GM23248 (cell line): ENCODE measurements around the gene FBH1. TPM values are rescaled to one million over a fixed set of nuclear protein-coding genes. Genes with fewer than 3 reads are reported as not detected.
"Not testable (repeated sequence)": the region's sequence is repeated elsewhere in the genome, so short reads cannot be mapped to it uniquely, and the experiment has no call there.

ENCODE experiments used
- DNase-seq: peaks from one replicate; pipeline ENCODE4 v3.0.0-alpha.2; 2015
- H2AFZ ChIP-seq: fragments of 200-600 bp; sonication (generic); 2 replicates; pipeline ENCODE4 v1.6.1; 2016; ENCODE audit warnings: antibody characterized with exemption
- H3F3A ChIP-seq: fragments of 200-600 bp; sonication (generic); 2 replicates; pipeline ENCODE4 v1.6.1; 2016; ENCODE audit warnings: mild to moderate bottlenecking, antibody characterized with exemption, mixed run types; ENCODE audit not compliant: insufficient read depth
- H3K27ac ChIP-seq: fragments of 200-600 bp; sonication (generic); 2 replicates; pipeline ENCODE4 v1.5.1; 2016; ENCODE audit warnings: mild to moderate bottlenecking
- H3K27me3 ChIP-seq: fragments of 200-600 bp; sonication (generic); replicated peaks from 2 replicates; pipeline ENCODE4 v1.6.1; 2016; ENCODE audit warnings: mild to moderate bottlenecking; ENCODE audit not compliant: insufficient read depth
- H3K36me3 ChIP-seq: fragments of 200-600 bp; sonication (generic); 2 replicates; pipeline ENCODE4 v1.6.1; 2016; ENCODE audit warnings: low read depth, mild to moderate bottlenecking
- H3K4me1 ChIP-seq: fragments of 200-600 bp; sonication (generic); 2 replicates; pipeline ENCODE4 v1.6.1; 2016; ENCODE audit warnings: mild to moderate bottlenecking; ENCODE audit not compliant: insufficient read depth
- H3K4me2 ChIP-seq: fragments of 200-600 bp; sonication (generic); one replicate; pipeline ENCODE4 v1.6.1; 2016; ENCODE audit warnings: mild to moderate bottlenecking; ENCODE audit not compliant: unreplicated experiment
- H3K4me3 ChIP-seq: fragments of 200-600 bp; sonication (generic); 2 replicates; pipeline ENCODE4 v1.5.1; 2016; ENCODE audit warnings: mild to moderate bottlenecking
- H3K79me2 ChIP-seq: fragments of 200-600 bp; sonication (generic); 2 replicates; pipeline ENCODE4 v1.6.1; 2016; ENCODE audit warnings: mild to moderate bottlenecking; ENCODE audit not compliant: insufficient read depth
- H3K9ac ChIP-seq: fragments of 200-600 bp; sonication (generic); 2 replicates; pipeline ENCODE4 v1.6.1; 2016; ENCODE audit warnings: mild to moderate bottlenecking
- H3K9me2 ChIP-seq: fragments of 200-600 bp; sonication (generic); 2 replicates; pipeline ENCODE4 v1.6.1; 2016; ENCODE audit warnings: mixed run types, mild to moderate bottlenecking, moderate library complexity; ENCODE audit not compliant: insufficient read depth
- H3K9me3 ChIP-seq: fragments of 200-600 bp; sonication (generic); one replicate; pipeline ENCODE4 v1.6.1; 2017; ENCODE audit warnings: low read depth
- H4K20me1 ChIP-seq: fragments of 200-600 bp; sonication (generic); 2 replicates; pipeline ENCODE4 v1.6.0; 2016; ENCODE audit not compliant: insufficient read depth
- EZH2 ChIP-seq: fragments of 200-600 bp; sonication (generic); IDR thresholded peaks from 2 replicates; pipeline ENCODE4 v1.6.1; 2018; ENCODE audit warnings: antibody characterized with exemption, mild to moderate bottlenecking; ENCODE audit not compliant: insufficient read depth, poor library complexity, severe bottlenecking
- EZH2phosphoT487 ChIP-seq: fragments of 200-600 bp; sonication (generic); IDR thresholded peaks from 2 replicates; pipeline ENCODE4 v1.6.1; 2018; ENCODE audit warnings: antibody characterized with exemption, moderate library complexity, mild to moderate bottlenecking, low read depth; ENCODE audit not compliant: insufficient read depth
- WGBS, 2 experiments: methylation state at CpG; one replicate each; pipeline ENCODE4 v1.1.6; 2015 to 2017; ENCODE audit warnings: low lambda C conversion rate in 2 of 2, low coverage in 1 of 2; ENCODE audit errors: missing lambda C conversion rate in 2 of 2; 5-methylcytosine and 5-hydroxymethylcytosine counted together
- in situ Hi-C: fragments of 300-500 bp; cut with MboI; formaldehyde crosslinking; loops from 2 replicates; pipeline ENCODE4 v1.15.0; 2020
- polyA plus RNA-seq: library from polyadenylated mRNA; unstranded; fragments of >200 nt; fragmentation: Nextera tagmentation; extraction: Ambion mirVana; gene quantifications from 2 replicates; pipeline ENCODE4 v1.2.1, GENCODE V29; 2016
- total RNA-seq: library from RNA; depleted of rRNA; stranded (reverse); fragments of >200 nt; shearing (Covaris generic); gene quantifications from 2 replicates; pipeline ENCODE4 v1.2.3, GENCODE V29; 2014

FBH1 gene
- total and polyA plus RNA-seq, 2 experiments from 2014 or later, result 66.4 to 79.3 TPM

DNA sequence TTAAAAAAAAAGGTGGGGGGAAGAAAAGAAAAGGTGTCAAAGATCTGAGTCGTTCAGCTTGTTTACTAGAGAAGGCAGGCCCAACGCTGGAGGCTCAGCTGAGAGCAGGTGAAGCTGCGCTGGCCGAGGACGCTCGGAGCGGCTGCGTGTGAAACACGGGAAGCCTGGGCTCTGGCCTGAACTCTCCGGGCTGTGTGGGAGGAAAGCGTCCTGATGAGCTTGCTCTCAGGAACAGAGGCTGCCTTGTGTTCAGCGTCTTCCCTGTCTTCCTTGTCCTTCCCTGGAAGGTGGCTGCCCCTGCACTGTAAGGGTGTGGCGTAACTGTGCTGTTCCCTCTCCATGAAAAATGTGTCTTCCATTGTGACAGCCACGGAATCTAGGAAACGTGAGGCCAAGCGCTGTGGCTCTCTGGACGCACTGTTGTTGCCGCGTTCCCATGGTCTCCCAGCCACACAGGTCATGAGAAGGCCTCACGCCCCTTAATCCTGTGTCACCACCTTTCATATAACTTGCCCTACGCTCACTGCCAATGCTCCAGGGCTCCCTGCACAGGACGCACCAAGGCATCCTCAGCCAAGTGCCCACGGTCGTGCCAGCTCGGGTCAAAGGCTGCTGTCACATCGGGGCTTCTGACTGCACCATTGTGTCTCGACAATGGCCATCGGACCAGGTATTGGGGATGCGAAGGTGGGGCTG lies 71.5 kb downstream of the FBH1 start:
- H3K9me2 ChIP-seq, result no peaks in the 10 kb centered on the region
- H3K9me3 ChIP-seq, result no peaks in the 10 kb centered on the region
- 89 to 91% methylated on average over 29 of the region's 29 CpGs for WGBS, 2 experiments
- no peaks in the 10 kb centered on the region for H3K4me1 ChIP-seq
- TF ChIP-seq EZH2phosphoT487, result no peak
- TF ChIP-seq EZH2, result no peak
- H3K79me2 ChIP-seq, result no peaks in the 10 kb centered on the region
- H3K27ac ChIP-seq, result no peak overlapping the region
- no peak overlapping the region for H3K4me2 ChIP-seq
- H2AFZ ChIP-seq, result no peak overlapping the region
- H4K20me1 ChIP-seq, result no peaks in the 10 kb centered on the region
- H3K27me3 ChIP-seq, result no peaks in the 10 kb centered on the region
- H3F3A ChIP-seq, result no peaks in the 10 kb centered on the region
- DNase-seq, result no peak
- H3K9ac ChIP-seq, result no peak overlapping the region
- no peak overlapping the region for H3K4me3 ChIP-seq
- in situ Hi-C loops, result no loop called here
- H3K36me3 ChIP-seq, result no peaks in the 10 kb centered on the region

DNA sequence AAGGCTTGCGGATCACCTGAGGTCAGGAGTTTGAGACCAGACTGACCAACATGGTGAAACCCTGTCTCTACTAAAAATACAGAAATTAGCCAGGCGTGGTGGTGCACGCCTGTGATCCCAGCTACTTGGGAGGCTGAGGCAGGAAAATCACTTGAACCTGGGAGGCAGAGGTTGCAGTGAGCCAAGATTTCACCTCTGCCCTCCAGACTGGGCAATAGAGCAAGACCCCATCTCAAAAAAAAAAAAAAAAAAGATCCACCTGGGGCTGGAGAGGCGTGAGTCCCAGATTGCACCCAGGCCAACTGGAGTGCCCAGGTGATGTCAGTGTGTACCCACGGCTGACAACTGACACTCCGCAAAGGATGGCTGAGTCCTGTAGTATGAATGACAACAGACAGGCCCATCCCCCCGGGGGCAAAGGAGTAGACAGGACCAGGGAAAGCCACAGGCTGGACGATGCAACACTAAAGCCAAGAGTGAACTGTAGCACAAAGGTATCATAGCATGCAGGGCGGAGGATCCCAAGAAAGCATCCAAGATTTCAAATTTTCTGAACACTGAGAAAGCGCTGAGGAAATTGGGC lies 72.4 kb downstream of the FBH1 start:
- H3K27me3 ChIP-seq, H3K36me3 ChIP-seq, H3K4me2 ChIP-seq, H4K20me1 ChIP-seq, H3F3A ChIP-seq, in situ Hi-C loops, H3K4me3 ChIP-seq, H3K27ac ChIP-seq, H3K9ac ChIP-seq, DNase-seq, H3K9me2 ChIP-seq, H3K4me1 ChIP-seq, H2AFZ ChIP-seq, H3K9me3 ChIP-seq, H3K79me2 ChIP-seq: not testable (repeated sequence)
- 86 to 90% methylated on average over 10 of the region's 10 CpGs for WGBS, 2 experiments

DNA sequence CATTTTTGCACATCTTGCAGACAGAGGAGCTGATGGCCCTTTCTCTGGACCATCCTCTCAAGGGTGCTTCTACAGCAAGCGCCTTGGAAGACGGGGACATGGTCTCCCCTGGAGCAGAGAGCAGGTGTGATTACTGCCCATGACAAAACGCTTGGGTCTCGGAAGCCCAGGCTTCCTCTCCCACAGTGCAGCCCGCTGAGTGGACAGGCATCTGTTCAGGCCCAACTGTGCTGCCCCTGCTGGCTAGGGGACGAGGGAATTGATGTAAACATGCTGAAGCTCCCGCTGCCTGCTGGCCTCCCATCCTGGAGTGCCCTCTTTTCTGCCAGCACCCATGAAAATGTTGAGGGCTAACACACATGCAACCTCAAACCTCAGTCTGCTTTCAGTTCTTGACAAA lies 73.0 kb downstream of the FBH1 start:
- no peaks in the 10 kb centered on the region for H3K4me1 ChIP-seq
- WGBS, 2 experiments, result 83 to 85% methylated on average over 7 of the region's 7 CpGs
- no peak for DNase-seq
- H3K4me2 ChIP-seq, result no peak overlapping the region
- H3F3A ChIP-seq, result no peaks in the 10 kb centered on the region
- no peaks in the 10 kb centered on the region for H3K9me2 ChIP-seq
- H3K27ac ChIP-seq, result no peak overlapping the region
- H3K9ac ChIP-seq, result no peak overlapping the region
- H3K36me3 ChIP-seq, result no peaks in the 10 kb centered on the region
- H3K79me2 ChIP-seq, result no peaks in the 10 kb centered on the region
- no peaks in the 10 kb centered on the region for H3K27me3 ChIP-seq
- no peak overlapping the region for H3K4me3 ChIP-seq
- TF ChIP-seq EZH2phosphoT487 (no peak), EZH2 (no peak)
- H2AFZ ChIP-seq, result no peak overlapping the region
- H3K9me3 ChIP-seq, result no peaks in the 10 kb centered on the region
- no peaks in the 10 kb centered on the region for H4K20me1 ChIP-seq
- in situ Hi-C loops, result no loop called here

DNA sequence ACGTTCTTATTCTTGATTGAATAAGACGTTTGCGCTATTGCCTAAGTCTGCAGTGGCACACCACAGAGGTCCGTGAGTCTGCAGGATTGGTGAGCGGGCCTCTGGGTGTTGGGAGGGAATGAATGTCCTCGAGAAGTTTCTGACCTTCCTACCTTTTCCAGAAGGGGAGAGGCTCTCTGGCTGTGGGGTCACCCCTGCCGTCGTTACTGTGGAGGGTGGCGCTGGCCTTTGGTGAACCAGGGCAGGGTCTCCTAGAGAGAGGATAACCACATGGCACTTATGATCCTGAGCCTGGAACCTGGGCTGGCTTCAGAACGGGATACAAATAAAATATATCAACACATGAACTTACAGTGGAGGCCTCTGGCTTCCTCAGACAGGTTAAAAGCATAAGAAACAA lies 73.5 kb downstream of the FBH1 start:
- H4K20me1 ChIP-seq, result no peaks in the 10 kb centered on the region
- WGBS, 2 experiments, result 86 to 87% methylated on average over 10 of the region's 10 CpGs

DNA sequence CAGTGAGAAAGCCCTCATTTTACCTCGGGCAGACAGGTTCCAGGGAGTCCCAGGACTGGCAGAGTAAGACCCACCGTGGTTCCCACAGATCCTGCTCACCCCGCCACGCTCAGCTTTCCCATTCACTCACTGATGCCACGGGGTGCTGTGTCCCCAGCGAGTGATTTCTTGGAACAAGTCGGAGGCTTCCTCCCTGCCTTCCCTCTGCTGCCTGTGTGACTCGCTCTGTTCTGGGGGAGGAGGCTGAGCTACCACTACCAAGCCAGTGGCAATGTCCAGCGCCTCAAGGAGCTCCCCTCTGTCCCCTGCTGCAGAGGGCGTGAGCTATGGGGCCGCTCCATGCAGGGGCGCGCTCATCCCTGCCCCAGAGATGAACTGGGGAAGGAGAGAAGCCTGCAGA lies 74.7 kb downstream of the FBH1 start:
- Histone ChIP-seq H3F3A (no peaks in the 10 kb centered on the region), H3K9me2 (no peaks in the 10 kb centered on the region), H4K20me1 (no peaks in the 10 kb centered on the region), H3K4me2 (no peak overlapping the region), H3K79me2 (no peaks in the 10 kb centered on the region), H3K36me3 (no peaks in the 10 kb centered on the region), H3K4me1 (no peaks in the 10 kb centered on the region), H3K4me3 (no peak overlapping the region), H3K9me3 (no peaks in the 10 kb centered on the region), H2AFZ (no peak overlapping the region), H3K27me3 (no peaks in the 10 kb centered on the region), H3K9ac (no peak overlapping the region), H3K27ac (no peak overlapping the region)
- WGBS, 2 experiments, result 83 to 84% methylated on average over 13 of the region's 13 CpGs
- in situ Hi-C loops, result no loop called here
- no peak for DNase-seq
- TF ChIP-seq EZH2phosphoT487 (no peak), EZH2 (no peak)

More for the DNA sequence above, 73.5 kb downstream of the FBH1 start:
- Histone ChIP-seq H3K4me3 (no peak overlapping the region), H3K36me3 (no peaks in the 10 kb centered on the region), H3K27ac (no peak overlapping the region), H3K79me2 (no peaks in the 10 kb centered on the region), H2AFZ (no peak overlapping the region), H3K4me2 (no peak overlapping the region), H3K27me3 (no peaks in the 10 kb centered on the region), H3K4me1 (no peaks in the 10 kb centered on the region), H3K9ac (no peak overlapping the region), H3K9me2 (no peaks in the 10 kb centered on the region), H3F3A (no peaks in the 10 kb centered on the region), H3K9me3 (no peaks in the 10 kb centered on the region)
- in situ Hi-C loops, result no loop called here
- TF ChIP-seq EZH2phosphoT487, result no peak
- TF ChIP-seq EZH2, result no peak
- DNase-seq, result no peak
